A673 (cell line): ENCODE data around the gene PACS1. TPM values are rescaled to one million over a fixed set of nuclear protein-coding genes. Genes with fewer than 3 reads are reported as not detected.
"Not testable (repeated sequence)": the region's sequence is repeated elsewhere in the genome, so short reads cannot be mapped to it uniquely, and the experiment has no call there.

Experiments used
- BruUV-seq: library from RNA; stranded (reverse); fragments of 400-500 nt; replicated peaks from 2 replicates; lab custom pipeline; 2021; lab: Mats Ljungman, UMichigan
- CTCF ChIA-PET: fragments of 300-600 bp; sonication (Branson Sonifier 250); formaldehyde crosslinking; loops from one replicate; lab custom pipeline; 2022; ENCODE audit warnings: antibody characterized with exemption; lab: Charles Lee
- POLR2A ChIA-PET: fragments of 300-600 bp; sonication (Branson Sonifier 250); formaldehyde crosslinking; loops from one replicate; lab custom pipeline; 2022; ENCODE audit warnings: antibody characterized with exemption; ENCODE audit not compliant: low non-redundant PET; lab: Charles Lee
- DNase-seq: peaks from one replicate; pipeline ENCODE4 v3.0.0-alpha.2; 2015; ENCODE audit warnings: low spot score
- H3K27ac ChIP-seq: fragments of 200-600 bp; sonication (generic); 2 replicates; pipeline ENCODE4 v1.5.1; 2016; ENCODE audit warnings: mixed run types, low read depth, mild to moderate bottlenecking, mixed read lengths, antibody characterized with exemption, low read length; ENCODE audit not compliant: poor library complexity, severe bottlenecking
- H3K27me3 ChIP-seq: fragments of 200-600 bp; sonication (generic); replicated peaks from 2 replicates; pipeline ENCODE4 v1.6.1; 2017; ENCODE audit warnings: mixed run types, low read depth, mild to moderate bottlenecking, mixed read lengths, antibody characterized with exemption, low read length; ENCODE audit not compliant: insufficient read depth, poor library complexity
- H3K36me3 ChIP-seq: fragments of 200-600 bp; sonication (generic); 2 replicates; pipeline ENCODE4 v1.6.1; 2016; ENCODE audit warnings: mixed run types, mild to moderate bottlenecking, mixed read lengths, antibody characterized with exemption, low read length; ENCODE audit not compliant: insufficient read depth, poor library complexity, severe bottlenecking
- H3K4me1 ChIP-seq: fragments of 200-600 bp; sonication (generic); 2 replicates; pipeline ENCODE4 v1.6.1; 2017; ENCODE audit warnings: mixed run types, mild to moderate bottlenecking, mixed read lengths, antibody characterized with exemption, low read length; ENCODE audit not compliant: insufficient read depth, poor library complexity, severe bottlenecking
- H3K4me3 ChIP-seq: fragments of 200-600 bp; sonication (generic); 2 replicates; pipeline ENCODE4 v1.5.1; 2016; ENCODE audit warnings: low read depth, mixed run types, mild to moderate bottlenecking, mixed read lengths, low read length; ENCODE audit not compliant: poor library complexity, severe bottlenecking
- H3K9me3 ChIP-seq: fragments of 200-600 bp; sonication (generic); 2 replicates; pipeline ENCODE4 v1.6.1; 2016; ENCODE audit warnings: mixed run types, low read depth, mild to moderate bottlenecking, mixed read lengths, antibody characterized with exemption, low read length; ENCODE audit not compliant: poor library complexity, severe bottlenecking
- EZH2 ChIP-seq: fragments of 200-600 bp; sonication (generic); IDR thresholded peaks from 2 replicates; pipeline ENCODE4 v1.6.1; 2017; ENCODE audit warnings: borderline replicate concordance, low read depth, mild to moderate bottlenecking, mixed read lengths, antibody characterized with exemption, low read length; ENCODE audit not compliant: poor library complexity, severe bottlenecking
- intact Hi-C: fragments of 100-400 bp; cut with micrococcal nuclease; formaldehyde crosslinking; loops from one replicate; pipeline ENCODE4 v1.10.0; 2022; ENCODE audit not compliant: unreplicated experiment
- total RNA-seq: library from RNA; stranded (reverse); gene quantifications from 2 replicates; pipeline ENCODE4 v1.2.3, GENCODE V29; 2021
- TF ChIP-seq, protein P1 (sequence below): fragments of 300-800, 200-600 bp; sonication (generic); conservative IDR thresholded peaks from 2 replicates; pipeline ENCODE4 v1.5.1; 2017; ENCODE audit warnings: low read depth, mild to moderate bottlenecking, antibody characterized with exemption, low read length, moderate library complexity, mixed read lengths

The PACS1 gene
- total RNA-seq, 1 experiment from 2014 or later: 75.7 TPM

DNA sequence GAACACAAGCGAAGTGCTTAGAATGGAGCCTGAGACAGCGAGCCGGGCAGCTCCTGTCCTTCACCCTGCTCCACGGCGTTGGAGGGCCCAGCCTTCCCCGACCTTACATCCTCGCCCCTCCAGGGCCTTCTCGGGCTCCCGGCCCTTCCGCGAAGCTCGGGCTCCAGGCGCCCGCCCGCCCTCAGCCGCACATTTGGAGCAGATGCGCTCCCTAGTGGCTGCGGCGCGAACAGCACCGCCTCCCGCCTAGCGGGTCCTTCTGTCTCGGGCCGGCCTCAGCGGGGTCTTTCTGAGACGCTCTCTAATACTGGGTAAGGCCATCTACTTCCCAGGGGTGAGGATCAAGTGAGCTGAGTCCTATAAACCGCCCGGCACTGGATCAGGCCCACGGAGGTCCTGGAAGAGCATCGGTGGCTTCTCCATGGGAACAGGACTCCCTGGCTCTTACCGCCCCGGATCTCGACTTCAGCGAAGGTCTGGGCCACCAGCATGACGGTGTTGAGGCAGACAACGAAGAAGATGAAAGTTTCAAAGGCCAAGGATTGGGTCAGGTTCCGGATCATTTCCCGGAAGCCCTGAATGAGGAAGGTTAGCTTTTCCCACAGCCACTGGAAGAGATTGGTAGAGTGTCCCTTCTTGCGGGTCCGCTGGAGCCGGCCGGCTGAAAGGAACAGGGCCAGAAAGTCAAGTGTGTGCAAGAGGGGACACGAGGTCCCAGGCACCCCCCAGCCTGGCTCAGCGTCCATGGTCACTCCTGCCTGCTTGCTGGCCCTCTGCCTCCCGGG is 47.5 kb upstream of the PACS1 start:
- ChIA-PET CTCF (interaction anchor here (0.6 to 1.4 kb wide), 10 partner anchors 12 to 290 kb away, joined by 3 to 9 read pairs (median 3); no protein-coding TSS in a partner anchor), POLR2A (no interaction called here)
- BruUV-seq: no TSS peak
- Histone ChIP-seq H3K4me3 (peak overlapping the region; percentile 30), H3K4me1 (no peaks in the 10 kb centered on the region), H3K27me3 (no peaks in the 10 kb centered on the region), H3K36me3 (no peaks in the 10 kb centered on the region), H3K27ac (no peak overlapping the region), H3K9me3 (no peaks in the 10 kb centered on the region)
- TF ChIP-seq, protein P1, sequence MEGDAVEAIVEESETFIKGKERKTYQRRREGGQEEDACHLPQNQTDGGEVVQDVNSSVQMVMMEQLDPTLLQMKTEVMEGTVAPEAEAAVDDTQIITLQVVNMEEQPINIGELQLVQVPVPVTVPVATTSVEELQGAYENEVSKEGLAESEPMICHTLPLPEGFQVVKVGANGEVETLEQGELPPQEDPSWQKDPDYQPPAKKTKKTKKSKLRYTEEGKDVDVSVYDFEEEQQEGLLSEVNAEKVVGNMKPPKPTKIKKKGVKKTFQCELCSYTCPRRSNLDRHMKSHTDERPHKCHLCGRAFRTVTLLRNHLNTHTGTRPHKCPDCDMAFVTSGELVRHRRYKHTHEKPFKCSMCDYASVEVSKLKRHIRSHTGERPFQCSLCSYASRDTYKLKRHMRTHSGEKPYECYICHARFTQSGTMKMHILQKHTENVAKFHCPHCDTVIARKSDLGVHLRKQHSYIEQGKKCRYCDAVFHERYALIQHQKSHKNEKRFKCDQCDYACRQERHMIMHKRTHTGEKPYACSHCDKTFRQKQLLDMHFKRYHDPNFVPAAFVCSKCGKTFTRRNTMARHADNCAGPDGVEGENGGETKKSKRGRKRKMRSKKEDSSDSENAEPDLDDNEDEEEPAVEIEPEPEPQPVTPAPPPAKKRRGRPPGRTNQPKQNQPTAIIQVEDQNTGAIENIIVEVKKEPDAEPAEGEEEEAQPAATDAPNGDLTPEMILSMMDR: peak; percentile 99
- TF ChIP-seq EZH2: no peak
- intact Hi-C loops: no loop called here
- peak; percentile 88 for DNase-seq

DNA sequence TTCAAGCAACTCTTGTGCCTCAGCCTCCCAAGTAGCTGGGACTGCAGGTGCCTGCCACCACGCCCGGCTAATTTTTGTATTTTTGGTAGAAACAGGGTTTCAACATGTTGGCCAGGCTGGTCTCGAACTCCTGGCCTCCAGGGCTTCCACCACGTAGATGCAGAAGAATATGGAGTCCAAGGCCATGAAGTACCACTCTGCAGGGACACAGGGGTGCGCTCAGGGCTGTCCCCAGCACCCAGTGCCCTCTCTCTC is 47.0 kb upstream of the PACS1 start:
- H3K27ac ChIP-seq, DNase-seq, H3K27me3 ChIP-seq, POLR2A ChIA-PET, H3K4me1 ChIP-seq, BruUV-seq, H3K4me3 ChIP-seq, intact Hi-C loops, H3K36me3 ChIP-seq, H3K9me3 ChIP-seq: not testable (repeated sequence)
- CTCF ChIA-PET: interaction anchor here (0.6 to 1.4 kb wide), 2 partner anchors 22 to 289 kb away, joined by 3 to 8 read pairs; no protein-coding TSS in a partner anchor

DNA sequence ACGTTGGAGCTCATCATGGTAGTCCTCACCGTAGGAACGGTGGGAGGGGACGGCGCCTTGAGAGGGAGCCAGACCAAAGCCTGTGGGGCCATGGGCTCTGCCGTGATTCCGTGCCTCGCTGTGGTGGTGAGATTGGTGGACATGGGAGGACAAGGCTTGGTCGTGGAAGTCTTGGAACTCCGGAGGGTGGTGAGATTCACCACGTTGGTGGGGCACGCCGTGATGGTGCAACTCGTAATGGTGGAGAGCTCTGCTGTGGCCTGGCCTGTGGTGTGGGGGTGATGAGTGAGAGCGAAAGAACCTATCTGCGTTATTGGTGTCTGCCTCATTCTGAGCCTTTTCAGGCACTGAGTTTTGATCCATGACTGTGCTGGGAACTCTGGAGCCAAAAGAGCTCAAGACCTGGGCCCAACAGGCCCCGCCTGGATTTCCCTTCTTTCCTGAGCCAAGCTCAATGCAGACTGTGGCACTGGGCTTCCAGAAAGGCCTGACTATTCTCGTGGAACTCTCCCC is 44.0 kb upstream of the PACS1 start, which contains the start of gene CATSPER1:
TSS of gene CATSPER1 (minus strand) at position 463 of the 513 bp plus-strand sequence. CDS start at position 363, 100 bp downstream.
- CTCF ChIA-PET: no interaction called here
- no peaks in the 10 kb centered on the region for H3K27me3 ChIP-seq
- TF ChIP-seq, protein P1: no peak
- no peak for TF ChIP-seq EZH2
- H3K4me3 ChIP-seq: no peak within 1 kb of the TSS
- H3K36me3 ChIP-seq: no peaks in the 10 kb centered on the region
- no peak for DNase-seq
- H3K9me3 ChIP-seq: no peaks in the 10 kb centered on the region
- no peak within 1 kb of the TSS for H3K27ac ChIP-seq
- intact Hi-C loops: no loop called here
- no TSS peak for BruUV-seq
- POLR2A ChIA-PET: interaction anchor here (0.8 kb wide), 1 partner anchor 23 kb away, joined by 6 read pairs; no protein-coding TSS in a partner anchor
- H3K4me1 ChIP-seq: no peaks in the 10 kb centered on the region
